Choroid plexus epithelial cell (primary cell): ENCODE measurements around the gene MESP2.

Source experiments
- DNase-seq: peaks from one replicate; pipeline ENCODE4 v3.0.0-alpha.2; 2010; ENCODE audit warnings: low read depth
- H3K4me3 ChIP-seq: 2 replicates; pipeline ENCODE4 v1.5.1; 2011; ENCODE audit warnings: low read depth, mild to moderate bottlenecking, control low read depth, low read length, moderate library complexity
- TF ChIP-seq, protein P1 (sequence below): conservative IDR thresholded peaks from 2 replicates; pipeline ENCODE4 v1.5.1; 2011; ENCODE audit warnings: low read depth, mild to moderate bottlenecking, control low read depth, inconsistent platforms, low read length, moderate library complexity

The MESP2 gene

DNA sequence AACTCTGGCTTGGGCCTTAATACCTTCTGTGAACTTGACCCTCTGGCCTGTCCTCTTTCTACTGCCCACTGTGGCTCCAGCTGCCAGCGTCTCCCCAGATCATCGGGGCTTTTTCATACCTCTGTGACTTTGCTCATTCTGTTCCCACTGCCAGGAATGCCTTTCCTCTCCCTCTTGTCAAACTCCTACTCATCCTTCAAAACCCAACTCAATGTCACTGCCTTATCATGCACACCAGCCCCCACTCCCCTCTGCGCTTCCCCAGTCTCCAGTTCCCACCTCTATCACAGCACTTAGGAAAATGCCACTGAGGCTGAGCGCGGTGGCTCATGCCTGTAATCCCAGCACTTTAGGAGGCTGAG lies 33.6 kb downstream of the MESP2 start:
- TF ChIP-seq, protein P1, sequence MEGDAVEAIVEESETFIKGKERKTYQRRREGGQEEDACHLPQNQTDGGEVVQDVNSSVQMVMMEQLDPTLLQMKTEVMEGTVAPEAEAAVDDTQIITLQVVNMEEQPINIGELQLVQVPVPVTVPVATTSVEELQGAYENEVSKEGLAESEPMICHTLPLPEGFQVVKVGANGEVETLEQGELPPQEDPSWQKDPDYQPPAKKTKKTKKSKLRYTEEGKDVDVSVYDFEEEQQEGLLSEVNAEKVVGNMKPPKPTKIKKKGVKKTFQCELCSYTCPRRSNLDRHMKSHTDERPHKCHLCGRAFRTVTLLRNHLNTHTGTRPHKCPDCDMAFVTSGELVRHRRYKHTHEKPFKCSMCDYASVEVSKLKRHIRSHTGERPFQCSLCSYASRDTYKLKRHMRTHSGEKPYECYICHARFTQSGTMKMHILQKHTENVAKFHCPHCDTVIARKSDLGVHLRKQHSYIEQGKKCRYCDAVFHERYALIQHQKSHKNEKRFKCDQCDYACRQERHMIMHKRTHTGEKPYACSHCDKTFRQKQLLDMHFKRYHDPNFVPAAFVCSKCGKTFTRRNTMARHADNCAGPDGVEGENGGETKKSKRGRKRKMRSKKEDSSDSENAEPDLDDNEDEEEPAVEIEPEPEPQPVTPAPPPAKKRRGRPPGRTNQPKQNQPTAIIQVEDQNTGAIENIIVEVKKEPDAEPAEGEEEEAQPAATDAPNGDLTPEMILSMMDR, result no peak
- H3K4me3 ChIP-seq, result no peak overlapping the region
- DNase-seq, result no peak

DNA sequence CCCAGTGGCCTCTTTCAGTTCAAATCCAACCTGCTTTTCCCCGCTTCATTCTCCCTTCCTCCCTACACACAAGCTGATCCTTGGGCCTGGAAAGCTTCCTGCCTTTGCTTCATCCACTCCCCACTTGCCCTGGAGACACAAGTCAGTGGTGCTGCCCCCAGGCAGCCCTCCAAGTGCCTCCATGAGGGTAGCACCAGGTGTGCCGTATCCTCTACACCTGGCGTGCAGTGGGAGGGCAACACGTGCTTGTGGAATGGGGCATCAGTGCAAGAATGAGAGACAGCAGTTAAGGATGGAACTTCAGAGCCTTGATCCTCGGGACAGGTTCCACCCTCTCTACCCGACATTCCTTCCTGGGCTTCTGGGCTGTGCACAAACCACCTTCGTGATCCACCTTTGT lies 34.7 kb downstream of the MESP2 start:
- H3K4me3 ChIP-seq, result no peak overlapping the region
- TF ChIP-seq, protein P1, result no peak
- no peak for DNase-seq

DNA sequence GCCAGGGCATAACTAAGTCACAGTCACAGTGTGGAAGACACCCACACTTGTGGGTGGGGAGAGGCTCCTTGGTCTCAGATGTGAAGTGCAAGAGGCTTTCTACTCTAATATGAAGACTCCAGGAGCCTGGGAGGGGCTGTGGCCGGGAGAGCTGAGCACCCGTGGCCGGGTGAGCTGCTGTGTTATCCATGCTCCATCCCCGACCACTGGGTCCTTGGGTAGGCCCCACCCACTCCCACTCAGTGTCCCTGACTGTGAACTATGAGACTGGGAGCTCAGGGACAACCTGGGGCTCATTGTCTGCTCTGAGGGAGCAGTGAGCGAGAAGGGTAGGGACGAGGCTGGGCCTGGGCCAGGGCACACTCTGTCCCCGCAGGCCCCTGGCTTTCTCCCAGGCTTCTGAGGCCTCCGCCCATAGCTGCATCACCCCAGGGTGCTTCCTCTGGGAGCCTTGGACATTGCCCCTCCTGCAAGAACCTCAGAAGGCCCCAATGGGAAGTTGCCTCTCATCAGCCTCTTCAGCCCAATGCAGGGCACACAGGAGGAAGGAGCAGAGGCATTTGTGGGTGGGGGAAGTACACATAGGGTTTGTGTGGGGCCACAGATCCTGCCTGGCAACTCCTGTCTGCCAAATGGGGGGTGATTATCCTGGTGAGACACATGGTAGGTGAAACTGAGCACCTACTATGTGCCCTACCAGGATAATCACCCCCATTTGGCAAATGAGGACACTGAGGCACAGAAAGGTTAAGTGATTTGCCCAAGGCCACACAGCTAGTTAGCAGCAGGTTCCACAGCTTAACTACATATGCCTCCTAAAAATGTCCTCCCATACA lies 36.1 kb downstream of the MESP2 start:
- peak; percentile 79 for DNase-seq
- H3K4me3 ChIP-seq, result peak overlapping the region; percentile 84
- TF ChIP-seq, protein P1, result no peak

DNA sequence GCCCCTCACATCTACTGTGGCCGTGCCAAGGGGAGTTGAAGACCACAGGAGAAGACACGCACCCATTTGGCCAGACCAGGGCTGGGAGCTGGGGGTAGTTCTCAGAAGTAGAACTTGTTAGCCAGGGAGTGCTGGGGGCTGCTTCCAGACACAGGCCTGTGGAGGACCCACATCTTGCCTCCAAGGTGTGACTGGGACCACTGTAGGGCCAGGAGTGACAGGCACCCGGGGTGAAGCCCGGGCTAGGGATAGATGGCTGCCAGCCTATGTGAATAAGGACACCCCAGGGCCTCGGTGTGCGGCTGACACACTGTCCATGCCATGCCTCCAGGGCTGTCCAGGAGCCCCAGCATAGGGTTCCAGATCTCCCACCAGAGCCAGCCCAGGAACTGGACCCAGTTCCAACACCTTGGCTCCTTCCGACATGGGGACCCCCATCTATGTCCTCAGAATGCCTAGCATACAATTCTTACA lies 36.8 kb downstream of the MESP2 start:
- TF ChIP-seq, protein P1, result no peak
- peak overlapping the region; percentile 84 for H3K4me3 ChIP-seq
- no peak for DNase-seq

DNA sequence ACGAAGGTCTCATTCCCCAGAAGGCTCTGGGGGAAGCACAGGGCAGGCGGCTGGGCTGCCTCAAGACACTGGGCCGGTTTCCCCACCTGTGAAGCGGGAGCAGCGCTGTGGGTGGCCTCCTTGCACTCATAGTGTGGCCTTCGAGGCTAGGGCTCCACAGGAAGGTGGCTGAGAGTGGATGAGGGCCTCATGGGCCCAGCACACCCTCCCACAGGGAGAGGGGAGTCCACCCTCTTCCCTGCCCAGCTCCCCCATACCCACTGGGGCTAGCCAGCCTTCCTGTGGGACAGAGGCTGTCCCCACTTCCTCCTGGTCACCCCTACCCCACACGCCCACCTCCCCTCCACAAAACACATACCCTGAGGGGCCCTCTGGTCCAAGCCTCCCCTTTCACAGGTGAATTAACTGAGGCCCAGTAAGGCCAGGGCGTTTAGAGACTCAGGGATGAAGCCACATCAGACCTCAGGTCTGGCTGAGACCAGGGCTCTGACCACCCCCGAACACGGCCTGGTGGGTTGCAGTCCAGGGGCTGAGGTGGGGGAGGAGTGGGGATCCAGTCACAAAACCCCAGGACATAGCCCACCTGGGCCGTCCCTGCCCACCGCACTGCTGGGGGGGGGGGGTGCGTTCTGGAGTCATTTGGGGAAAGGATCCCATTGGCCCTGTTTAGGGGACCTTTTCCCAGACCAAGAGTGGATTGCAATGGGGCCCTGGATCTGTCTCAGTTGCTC lies 37.4 kb downstream of the MESP2 start:
- TF ChIP-seq, protein P1, result no peak
- peak overlapping the region; percentile 84 for H3K4me3 ChIP-seq
- DNase-seq, result no peak

DNA sequence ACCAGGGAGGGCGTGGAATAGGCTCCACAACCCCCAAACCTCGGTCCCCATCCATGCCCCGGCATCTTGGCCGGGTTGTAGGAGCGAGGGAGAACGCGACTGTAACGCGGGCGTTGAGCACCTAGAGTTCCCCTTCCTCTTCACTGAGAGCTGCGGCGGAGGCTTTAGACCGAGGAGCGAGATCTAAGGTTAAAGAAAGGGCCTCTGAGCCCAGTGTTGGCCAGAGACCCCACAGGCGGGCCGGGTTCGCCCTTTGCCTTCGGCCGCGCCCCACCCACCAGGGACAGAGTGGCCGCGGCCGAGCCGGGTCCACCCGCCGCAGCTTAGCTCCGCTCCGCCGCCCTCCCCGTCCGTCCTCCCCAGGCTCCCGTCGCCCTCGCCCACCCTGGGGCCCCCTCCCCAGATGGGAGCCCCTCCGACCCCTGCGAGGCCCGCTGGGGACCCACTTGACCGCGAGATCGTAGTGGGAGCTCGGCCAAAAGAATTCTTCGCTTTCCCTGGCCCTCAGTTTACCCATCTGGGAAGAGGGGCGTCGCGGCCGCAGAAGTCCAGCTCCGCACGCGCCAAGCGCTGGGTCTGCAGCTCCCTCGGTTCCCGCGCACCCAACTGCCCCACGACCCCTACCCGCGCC lies 38.1 kb downstream of the MESP2 start:
- DNase-seq, result no peak
- TF ChIP-seq, protein P1, result no peak
- H3K4me3 ChIP-seq, result peak overlapping the region; percentile 84
